HCT116 (cell line): ENCODE measurements around the gene CNDP2. TPM values are rescaled to one million over a fixed set of nuclear protein-coding genes. Genes with fewer than 3 reads are reported as not detected.

ENCODE experiments used
- ATAC-seq: fragments of 200-7000 bp; cut with Tn5 transposase; 2 replicates; pipeline ENCODE4 v1.9.1; 2020; ENCODE audit warnings: mild to moderate bottlenecking, moderate library complexity
- BruUV-seq: library from RNA; stranded (reverse); fragments of 400-500 nt; replicated peaks from 2 replicates; lab custom pipeline; 2021; lab: Mats Ljungman, UMichigan
- CTCF ChIA-PET: fragments of 300-600 bp; sonication (Branson Sonifier 250); formaldehyde crosslinking; loops from one replicate; lab custom pipeline; 2021; ENCODE audit warnings: antibody characterized with exemption; lab: Charles Lee
- POLR2A ChIA-PET: fragments of 300-600, 350-600 bp; sonication (Branson Sonifier 250); formaldehyde crosslinking; loops from one replicate; lab custom pipeline; 2021; ENCODE audit warnings: antibody characterized with exemption; lab: Charles Lee
- RAD21 ChIA-PET, 2 experiments: fragments of 300-600 bp; sonication (Branson Sonifier 250); formaldehyde crosslinking; loops; one replicate each; lab custom pipeline; 2023; ENCODE audit warnings: low total read pairs in 2 of 2; ENCODE audit not compliant: uncharacterized antibody in 2 of 2, unreplicated experiment in 2 of 2, low non-redundant PET in 1 of 2; lab: Charles Lee
- DNase-seq: peaks from one replicate; pipeline ENCODE4 v3.0.0-alpha.2; 2010; ENCODE audit warnings: low read depth, low spot score
- H2AFZ ChIP-seq: fragments of 200-600 bp; shearing (Covaris generic), sonication (generic); 2 replicates; pipeline ENCODE4 v1.6.1; 2017; ENCODE audit warnings: low read depth, mixed run types, mixed read lengths, antibody characterized with exemption, low read length; ENCODE audit not compliant: poor library complexity, severe bottlenecking
- H3K27ac ChIP-seq: 2 replicates; pipeline ENCODE4 v1.5.1; 2012; ENCODE audit warnings: low read depth, low read length
- H3K27me3 ChIP-seq: fragments of 200-600 bp; sonication (generic); 2 replicates; pipeline ENCODE4 v1.6.1; 2016; ENCODE audit warnings: mixed run types, low read length, mixed read lengths; ENCODE audit not compliant: insufficient read depth
- H3K36me3 ChIP-seq, 2 experiments: fragments of 200-500 bp in 1 of 2; fragments of 200-600 bp in 1 of 2; sonication (Bioruptor generic) in 1 of 2; sonication (generic) in 1 of 2; 2 replicates each; pipeline versions ENCODE4 v1.5.1 to v1.6.1; 2014 to 2016; ENCODE audit warnings: low read length in 2 of 2, inconsistent platforms in 1 of 2, mixed read lengths in 1 of 2, mixed run types in 1 of 2; ENCODE audit not compliant: insufficient read depth in 2 of 2, control insufficient read depth in 1 of 2
- H3K4me1 ChIP-seq, 2 experiments: fragments of 200-600 bp in 1 of 2; sonication (generic) in 1 of 2; 2 replicates each; pipeline versions ENCODE4 v1.5.1 to v1.6.1; 2012 to 2017; ENCODE audit warnings: low read length in 2 of 2, inconsistent platforms in 1 of 2, mild to moderate bottlenecking in 1 of 2, mixed read lengths in 1 of 2, mixed run types in 1 of 2, moderate library complexity in 1 of 2; ENCODE audit not compliant: insufficient read depth in 2 of 2, control insufficient read depth in 1 of 2
- H3K4me2 ChIP-seq: fragments of 200-600 bp; sonication (generic); 2 replicates; pipeline ENCODE4 v1.6.1; 2017; ENCODE audit warnings: mixed run types, low read length, mixed read lengths
- H3K4me3 ChIP-seq, 2 experiments: fragments of 200-600 bp in 1 of 2; sonication (generic) in 1 of 2; replicated peaks in 1 of 2; 2 replicates each; pipeline ENCODE4 v1.5.1; 2011 to 2016; ENCODE audit warnings: low read length in 2 of 2, control low read depth in 1 of 2, low read depth in 1 of 2, mild to moderate bottlenecking in 1 of 2, mixed read lengths in 1 of 2, mixed run types in 1 of 2
- H3K79me2 ChIP-seq: fragments of 200-600 bp; sonication (generic); 2 replicates; pipeline ENCODE4 v1.6.1; 2017; ENCODE audit warnings: mild to moderate bottlenecking, mixed run types, low read length, moderate library complexity, mixed read lengths; ENCODE audit not compliant: insufficient read depth
- H3K9ac ChIP-seq: fragments of 200-600 bp; sonication (generic); 2 replicates; pipeline ENCODE4 v1.6.1; 2016; ENCODE audit warnings: low read length, mixed read lengths
- H3K9me2 ChIP-seq: fragments of 200-600 bp; sonication (generic), shearing (Covaris generic); 2 replicates; pipeline ENCODE4 v1.6.1; 2017; ENCODE audit warnings: mixed run types, mild to moderate bottlenecking, moderate library complexity; ENCODE audit not compliant: insufficient read depth
- H3K9me3 ChIP-seq, 2 experiments: fragments of 200-500 bp in 1 of 2; fragments of 200-600 bp in 1 of 2; sonication (Bioruptor generic) in 1 of 2; sonication (generic) in 1 of 2; 2 replicates each; pipeline ENCODE4 v1.6.1; 2014 to 2017; ENCODE audit warnings: low read length in 2 of 2, mixed read lengths in 2 of 2, inconsistent platforms in 1 of 2, low read depth in 1 of 2, mild to moderate bottlenecking in 1 of 2, mixed run types in 1 of 2, moderate library complexity in 1 of 2; ENCODE audit not compliant: control insufficient read depth in 1 of 2, insufficient read depth in 1 of 2
- H4K20me1 ChIP-seq: fragments of 200-600 bp; sonication (generic), shearing (Covaris generic); 2 replicates; pipeline ENCODE4 v1.6.1; 2017; ENCODE audit warnings: mixed run types, mild to moderate bottlenecking, moderate library complexity; ENCODE audit not compliant: insufficient read depth
- CBX3 ChIP-seq: IDR thresholded peaks from 2 replicates; pipeline ENCODE4 v1.6.1; 2012; ENCODE audit warnings: low read depth
- CTCF ChIP-seq, 3 experiments: fragments of 200-600 bp in 1 of 3; sonication (generic) in 1 of 3; IDR thresholded peaks in 2 of 3; conservative IDR thresholded peaks in 1 of 3; 2 replicates each; pipeline ENCODE4 v1.5.1; 2012 to 2017; ENCODE audit warnings: low read depth in 2 of 3, low read length in 2 of 3, antibody characterized with exemption in 1 of 3, borderline replicate concordance in 1 of 3, control low read depth in 1 of 3, mild to moderate bottlenecking in 1 of 3, mixed read lengths in 1 of 3, mixed run types in 1 of 3, moderate library complexity in 1 of 3; ENCODE audit not compliant: insufficient read depth in 1 of 3
- ELF1 ChIP-seq: IDR thresholded peaks from 2 replicates; pipeline ENCODE4 v1.6.1; 2012; ENCODE audit warnings: low read depth, borderline replicate concordance
- EZH2 ChIP-seq: fragments of 200-600 bp; sonication (generic); IDR thresholded peaks from 2 replicates; pipeline ENCODE4 v1.6.1; 2017; ENCODE audit warnings: antibody characterized with exemption, mixed run types
- JUND ChIP-seq: IDR thresholded peaks from 2 replicates; pipeline ENCODE4 v1.6.1; 2012
- POLR2A ChIP-seq: IDR thresholded peaks from 2 replicates; pipeline ENCODE4 v1.7.0; 2011; ENCODE audit warnings: borderline replicate concordance; ENCODE audit not compliant: insufficient read depth, insufficient read length; ENCODE audit errors: extremely low read depth
- POLR2AphosphoS5 ChIP-seq: IDR thresholded peaks from 2 replicates; pipeline ENCODE4 v1.6.1; 2011; ENCODE audit warnings: mild to moderate bottlenecking, low read depth, low read length, moderate library complexity
- RAD21 ChIP-seq: IDR thresholded peaks from 2 replicates; pipeline ENCODE4 v1.6.1; 2012; ENCODE audit warnings: low read depth, mild to moderate bottlenecking
- REST ChIP-seq: IDR thresholded peaks from 2 replicates; pipeline ENCODE4 v1.6.1; 2012; ENCODE audit warnings: low read depth
- SP1 ChIP-seq: IDR thresholded peaks from 2 replicates; pipeline ENCODE4 v1.6.1; 2012; ENCODE audit warnings: low read depth
- SRF ChIP-seq: IDR thresholded peaks from 2 replicates; pipeline ENCODE4 v1.6.1; 2012; ENCODE audit warnings: low read depth
- TCF7L2 ChIP-seq: IDR thresholded peaks from 2 replicates; pipeline ENCODE4 v1.7.0; 2011; ENCODE audit warnings: borderline replicate concordance, inconsistent platforms; ENCODE audit not compliant: insufficient read depth, insufficient read length; ENCODE audit errors: extremely low read depth
- YY1 ChIP-seq: IDR thresholded peaks from 2 replicates; pipeline ENCODE4 v1.6.1; 2011; ENCODE audit warnings: low read length, low read depth, moderate library complexity, mild to moderate bottlenecking; ENCODE audit not compliant: insufficient replicate concordance; ENCODE audit errors: extremely low read depth
- ZBTB33 ChIP-seq: IDR thresholded peaks from 2 replicates; pipeline ENCODE4 v1.6.1; 2011; ENCODE audit warnings: mild to moderate bottlenecking, low read length, moderate library complexity; ENCODE audit not compliant: insufficient replicate concordance; ENCODE audit errors: extremely low read depth
- ZFX ChIP-seq: fragments of 450-650 bp; IDR thresholded peaks from 2 replicates; pipeline ENCODE4 v1.6.1; 2017
- ZNF274 ChIP-seq: fragments of 200-500 bp; sonication (Bioruptor generic); IDR thresholded peaks from 2 replicates; pipeline ENCODE4 v1.6.1; 2014; ENCODE audit warnings: mild to moderate bottlenecking, low read depth, low read length, inconsistent platforms
- intact Hi-C: fragments of 100-400 bp; cut with micrococcal nuclease; formaldehyde crosslinking; loops from 2 replicates; pipeline ENCODE4 v1.10.0; 2022
- total RNA-seq: library from RNA; stranded (reverse); gene quantifications from one replicate; pipeline ENCODE4 v1.2.1, GENCODE V29; 2021; ENCODE audit not compliant: unreplicated experiment

Gene CNDP2
- total RNA-seq, 1 experiment from 2014 or later = 112 TPM

DNA sequence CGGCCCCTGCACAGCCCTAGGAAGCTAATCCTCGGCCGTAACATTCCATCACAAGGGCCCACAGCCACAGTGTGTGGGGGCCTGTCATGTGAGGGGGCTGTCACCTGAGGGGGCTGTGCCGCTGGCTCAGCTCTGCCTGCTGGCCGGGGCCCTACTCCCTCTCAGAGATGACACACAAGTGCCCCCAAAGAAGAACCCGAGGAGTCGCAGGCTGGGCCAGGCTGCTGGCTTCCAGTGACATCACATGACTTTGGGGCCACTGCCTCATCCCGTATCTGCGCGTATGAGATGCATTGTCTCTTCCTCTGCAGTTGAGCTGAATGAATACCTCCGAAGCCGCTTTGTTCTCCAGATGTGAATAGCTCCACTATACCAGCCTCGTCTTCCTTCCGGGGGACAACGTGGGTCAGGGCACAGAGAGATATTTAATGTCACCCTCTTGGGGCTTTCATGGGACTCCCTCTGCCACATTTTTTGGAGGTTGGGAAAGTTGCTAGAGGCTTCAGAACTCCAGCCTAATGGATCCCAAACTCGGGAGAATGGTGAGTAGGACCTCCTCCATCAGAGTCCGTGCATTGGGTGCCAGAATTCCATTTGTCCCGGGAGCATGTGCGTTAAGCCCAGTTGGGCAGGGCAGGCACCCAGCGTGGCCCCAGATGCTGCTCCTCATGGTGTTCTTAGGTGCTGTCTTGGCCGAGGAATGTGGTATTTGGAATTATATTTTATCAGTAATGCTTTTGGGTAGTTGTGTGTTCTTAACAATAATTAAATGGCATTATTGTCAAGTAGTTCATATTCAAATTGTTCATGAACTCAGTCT is 38.2 kb downstream of the CNDP2 start, which contains the start of gene CNDP1 (continued):
- no peak for TF ChIP-seq ZBTB33
- no peak for TF ChIP-seq YY1
- no peak for TF ChIP-seq ELF1
- TF ChIP-seq SRF = no peak
- no peak for TF ChIP-seq EZH2
- TF ChIP-seq CBX3 = no peak
- TF ChIP-seq JUND = no peak

GRCh38 chr18:74534981-74535649 is 39.0 kb downstream of the CNDP2 start:
- Histone ChIP-seq H3K9me2 (no peaks in the 10 kb centered on the region), H3K4me1 (no peaks in the 10 kb centered on the region), H3K79me2 (no peaks in the 10 kb centered on the region), H3K4me2 (no peak overlapping the region), H3K36me3 (no peaks in the 10 kb centered on the region), H2AFZ (no peak overlapping the region), H3K9ac (no peak overlapping the region), H3K27me3 (peaks cover 3% of the 10 kb centered on the region; the same call in 1 of the 2 replicates), H3K27ac (no peak overlapping the region), H4K20me1 (no peaks in the 10 kb centered on the region), H3K4me3 (no peak overlapping the region), H3K9me3 (no peaks in the 10 kb centered on the region)
- ATAC-seq (no peak), DNase-seq (no peak)
- ChIA-PET RAD21 (no interaction called here), POLR2A (no interaction called here), CTCF (no interaction called here)
- intact Hi-C loops = no loop called here
- BruUV-seq = no TSS peak
- TF ChIP-seq REST (no peak), TCF7L2 (no peak), ZNF274 (no peak), POLR2AphosphoS5 (no peak), RAD21 (no peak), CTCF (IDR thresholded peaks at IDR 0.05 in 2 of 3, conservative IDR thresholded peaks at IDR 0.05 in 1 of 3; ENCODE audit: borderline replicate concordance in 1 of 3, insufficient read depth in 1 of 3, low read depth in 2 of 3, low read length in 2 of 3) (no peak), ZFX (no peak), CBX3 (no peak), POLR2A (no peak), SP1 (no peak)
